Dermis blood vessel endothelial cell (primary cell): Measurements from ENCODE around the gene DNAH1. TPM values are rescaled to one million over a fixed set of nuclear protein-coding genes. Genes with fewer than 3 reads are reported as not detected.

ENCODE experiments used
- DNase-seq: peaks from one replicate; pipeline ENCODE4 v3.0.0; 2010
- total RNA-seq: library from RNA; depleted of rRNA; stranded (reverse); fragments of >200 nt; gene quantifications from 2 replicates; pipeline ENCODE4 v1.2.3, GENCODE V29; 2014

DNAH1 gene
- total RNA-seq, 1 donor from 2014 or later, result 5.6 TPM

DNA sequence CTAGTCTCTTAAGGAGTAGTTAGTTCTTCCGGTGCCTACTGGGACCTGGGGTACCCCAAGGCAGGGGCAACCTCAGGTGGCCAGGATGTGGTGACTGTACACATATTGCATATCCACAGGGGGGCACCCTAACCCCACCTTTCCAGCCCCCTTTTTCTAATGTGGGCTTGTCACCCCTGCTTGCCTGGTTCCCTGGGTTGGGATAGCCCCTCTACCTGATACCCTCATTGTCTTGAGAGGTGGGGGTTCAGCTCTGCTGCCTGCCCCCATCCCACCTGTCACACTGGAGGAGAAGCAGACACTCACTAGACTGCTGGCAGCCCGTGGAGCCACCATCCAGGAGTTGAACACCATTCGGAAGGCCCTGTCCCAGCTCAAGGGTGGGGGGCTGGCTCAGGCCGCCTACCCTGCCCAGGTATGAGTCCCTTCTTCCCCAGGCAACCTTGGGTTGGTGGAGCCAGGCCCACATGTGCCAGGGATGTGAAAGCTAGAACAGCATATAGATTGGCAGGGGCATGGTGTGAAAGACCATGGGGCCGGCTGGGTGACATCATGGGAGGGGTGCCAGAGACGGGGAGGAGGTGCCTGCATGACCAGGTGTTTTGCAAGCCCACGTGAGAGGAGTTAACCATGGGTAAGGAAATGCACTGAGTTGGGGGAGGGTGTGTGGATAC is 24.5 kb upstream of the DNAH1 start:
- DNase-seq, result peak; percentile 56

DNA sequence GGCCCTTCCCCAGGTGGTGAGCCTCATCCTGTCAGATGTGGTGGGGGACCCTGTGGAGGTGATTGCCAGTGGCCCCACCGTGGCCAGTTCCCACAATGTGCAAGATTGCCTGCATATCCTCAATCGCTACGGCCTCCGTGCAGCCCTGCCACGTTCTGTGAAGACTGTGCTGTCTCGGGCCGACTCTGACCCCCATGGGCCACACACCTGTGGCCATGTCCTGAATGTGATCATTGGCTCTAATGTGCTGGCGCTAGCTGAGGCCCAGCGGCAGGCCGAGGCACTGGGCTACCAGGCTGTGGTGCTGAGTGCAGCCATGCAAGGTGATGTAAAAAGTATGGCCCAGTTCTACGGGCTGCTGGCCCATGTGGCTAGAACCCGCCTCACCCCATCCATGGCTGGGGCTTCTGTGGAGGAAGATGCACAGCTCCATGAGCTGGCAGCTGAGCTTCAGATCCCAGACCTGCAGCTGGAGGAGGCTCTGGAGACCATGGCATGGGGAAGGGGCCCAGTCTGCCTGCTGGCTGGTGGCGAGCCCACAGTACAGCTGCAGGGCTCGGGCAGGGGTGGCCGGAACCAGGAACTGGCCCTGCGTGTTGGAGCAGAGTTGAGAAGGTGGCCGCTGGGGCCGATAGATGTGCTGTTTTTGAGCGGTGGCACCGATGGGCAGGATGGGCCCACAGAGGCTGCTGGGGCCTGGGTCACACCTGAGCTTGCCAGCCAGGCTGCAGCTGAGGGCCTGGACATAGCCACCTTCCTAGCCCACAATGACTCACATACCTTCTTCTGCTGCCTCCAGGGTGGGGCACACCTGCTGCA is 23.7 kb upstream of the DNAH1 start:
- DNase-seq, result no peak

GRCh38 chr3:52293491-52294319 is 22.4 kb upstream of the DNAH1 start:
- no peak for DNase-seq

DNA sequence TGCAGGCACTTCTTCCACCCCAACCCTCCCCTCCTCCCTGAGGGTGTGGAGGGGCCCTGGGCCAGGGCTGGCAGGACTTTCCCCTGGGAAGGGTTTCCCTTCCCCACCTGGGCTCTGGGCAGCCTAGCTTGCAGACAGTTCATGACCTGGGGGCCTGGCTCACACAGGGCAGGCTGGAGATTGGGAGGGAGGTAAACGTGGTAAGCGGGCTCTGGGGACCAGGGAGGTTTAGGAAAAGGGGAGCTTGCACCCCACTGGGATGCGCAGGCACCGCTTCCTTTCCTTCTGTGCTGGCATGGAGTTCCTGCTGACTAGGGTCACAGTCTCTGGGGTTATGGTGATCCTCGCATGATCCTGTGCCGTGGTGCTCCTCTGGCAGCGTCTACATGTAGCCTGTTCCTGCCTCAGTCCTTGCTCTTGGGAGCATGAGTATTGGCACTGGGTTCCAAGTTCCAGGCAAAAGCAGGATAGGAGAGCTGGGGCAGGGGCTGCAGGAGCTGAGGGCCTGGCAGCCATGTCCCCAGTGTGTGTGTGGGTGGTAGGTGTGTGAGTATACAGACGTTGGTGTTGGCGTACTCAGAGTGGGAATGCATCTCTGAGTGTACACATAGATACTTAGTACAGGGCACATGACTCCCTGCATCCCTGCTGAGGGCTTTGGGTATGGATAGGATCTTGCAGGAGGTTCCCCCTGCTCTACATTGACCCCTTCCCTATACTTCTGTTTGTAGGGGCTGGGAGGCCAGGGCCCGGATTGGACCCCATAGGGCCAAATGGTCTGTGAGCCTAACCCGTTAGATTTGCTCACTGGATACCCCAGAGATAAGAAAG is 21.6 kb upstream of the DNAH1 start:
- DNase-seq, result no peak

DNA sequence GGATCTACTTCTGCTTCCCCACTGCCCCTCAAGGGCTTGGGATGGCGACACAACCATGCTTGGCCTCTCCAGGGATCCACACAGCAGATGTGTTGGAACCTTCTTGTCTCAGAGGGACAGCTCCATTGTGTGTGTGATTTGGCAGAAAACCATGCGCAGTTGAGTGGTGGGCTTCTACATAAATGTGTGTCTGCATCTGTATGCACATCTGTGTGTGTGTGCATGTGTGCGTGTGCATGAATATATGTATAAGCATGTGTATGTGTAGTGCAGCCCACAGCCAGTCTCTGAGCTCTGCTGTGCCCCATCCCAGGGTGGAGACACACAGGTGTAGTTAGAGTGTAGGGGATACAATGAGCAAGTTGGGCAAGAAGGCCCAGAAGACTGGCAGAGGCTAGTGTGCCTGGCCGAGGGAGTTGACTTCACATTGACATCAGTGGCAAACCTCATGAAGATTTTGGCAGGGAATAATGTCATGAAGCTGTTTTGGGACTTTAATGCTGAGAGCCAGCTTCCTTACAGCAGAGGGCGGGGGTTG is 20.4 kb upstream of the DNAH1 start:
- DNase-seq, result no peak

DNA sequence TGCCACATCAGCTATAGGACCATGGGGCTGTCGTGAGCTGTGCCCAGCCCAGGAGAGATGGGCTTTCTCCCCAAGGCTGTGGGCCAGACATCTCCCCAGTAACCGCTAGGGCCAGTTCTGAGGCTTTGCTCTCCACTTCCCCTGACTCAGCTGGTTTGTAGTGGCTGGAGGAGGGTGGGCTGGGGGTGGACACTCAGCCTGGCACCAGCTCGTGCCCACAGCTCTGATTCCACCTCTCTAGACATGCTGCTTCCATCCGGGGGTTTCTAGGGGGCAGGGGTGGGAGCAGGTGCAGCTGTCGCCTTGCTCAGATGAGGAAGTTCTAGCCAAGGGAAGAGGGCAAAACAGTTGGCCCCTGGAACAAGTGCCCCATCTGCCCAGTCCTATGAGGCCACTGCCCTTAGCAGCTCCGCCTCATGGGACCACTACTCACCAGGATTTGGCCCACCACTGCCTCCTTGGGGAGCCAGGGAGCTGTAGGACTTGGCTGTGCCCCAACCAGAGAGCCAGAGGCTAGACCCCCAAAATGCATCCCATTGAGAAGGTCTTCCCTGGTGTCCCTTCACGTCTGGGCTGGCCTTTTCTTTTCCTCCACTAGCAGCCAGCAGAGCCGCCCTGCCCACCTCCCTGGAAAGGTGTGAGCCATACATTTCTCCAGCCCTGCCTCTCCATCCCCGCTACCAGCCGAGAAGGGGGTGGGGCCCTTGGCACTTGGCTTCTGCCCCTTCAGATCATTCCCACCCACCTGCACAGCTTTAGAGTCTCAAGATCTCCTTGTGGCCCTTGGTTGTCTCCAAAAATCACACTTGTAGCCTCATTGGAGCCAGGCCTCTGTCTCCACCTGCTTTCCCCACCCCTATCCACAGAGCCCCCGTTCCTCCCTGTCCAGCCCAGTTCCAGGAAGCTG is 18.6 kb upstream of the DNAH1 start:
- DNase-seq, result no peak

GRCh38 chr3:52298149-52299098 is 17.7 kb upstream of the DNAH1 start:
- no peak for DNase-seq

GRCh38 chr3:52299247-52299878 is 16.8 kb upstream of the DNAH1 start:
- no peak for DNase-seq

DNA sequence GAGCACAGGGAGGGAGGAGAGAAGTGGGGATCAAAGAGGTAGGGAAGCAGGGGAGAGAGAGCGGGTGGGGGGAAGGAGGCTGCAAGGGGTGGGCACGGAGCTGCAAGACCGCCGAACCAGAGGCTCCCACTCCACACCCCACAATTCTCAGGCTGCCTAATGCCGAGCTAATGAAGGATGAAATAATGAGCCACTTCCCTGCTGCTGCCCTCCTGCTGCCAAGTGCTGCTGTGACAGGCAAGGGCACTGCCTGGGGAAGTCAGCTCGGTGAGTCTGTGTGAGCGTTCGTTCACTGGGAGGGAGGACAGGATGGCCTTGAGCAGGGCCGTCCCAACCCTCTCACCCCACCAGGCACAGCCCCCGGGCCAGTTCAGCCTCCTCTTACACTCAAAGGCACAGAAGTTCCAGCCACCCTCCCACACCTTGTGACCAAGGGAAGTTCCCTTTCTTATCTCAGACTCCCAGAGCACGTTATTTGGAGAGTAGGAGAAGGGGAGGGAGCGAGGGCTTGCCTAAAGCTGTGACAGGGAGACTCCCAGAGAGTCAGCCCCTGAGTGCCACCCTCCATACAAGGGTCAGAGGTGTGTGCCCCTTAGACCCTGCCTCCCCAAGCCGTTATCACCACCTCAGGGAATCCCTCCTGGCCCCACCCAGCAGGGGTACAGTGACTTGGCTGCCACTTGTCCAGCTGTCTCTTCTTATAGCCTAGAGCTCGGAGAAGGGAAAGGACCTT is 16.1 kb upstream of the DNAH1 start:
- DNase-seq, result peak; percentile 56

GRCh38 chr3:52302426-52303145 is 13.5 kb upstream of the DNAH1 start:
- DNase-seq, result no peak

DNA sequence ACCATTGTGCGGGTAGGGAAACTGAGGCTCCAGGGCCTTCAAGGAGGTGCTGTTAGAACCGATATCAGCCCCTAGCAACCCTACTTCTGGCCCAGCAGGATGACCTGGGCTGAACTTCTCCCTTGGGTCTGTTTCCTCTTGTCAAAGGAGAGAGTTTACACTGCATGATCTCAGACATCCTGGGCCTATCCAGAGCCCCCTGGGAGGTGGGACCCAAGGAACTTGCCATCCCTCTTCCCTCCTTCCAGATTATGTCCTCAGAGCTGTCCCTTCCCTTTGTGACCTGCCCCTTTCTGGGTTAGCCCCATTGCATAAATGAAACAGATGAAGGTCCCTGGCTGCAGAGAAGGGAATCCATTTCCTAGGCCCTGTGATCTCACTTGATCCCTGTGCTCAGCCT is 12.3 kb upstream of the DNAH1 start:
- no peak for DNase-seq

- no peak for DNase-seq
Observed at GRCh38 chr3:52305926-52306325, 10.2 kb upstream of the DNAH1 start.

GRCh38 chr3:52306978-52307377 is 9.1 kb upstream of the DNAH1 start:
- DNase-seq, result no peak

GRCh38 chr3:52308308-52308707 is 7.8 kb upstream of the DNAH1 start:
- DNase-seq, result no peak

DNA sequence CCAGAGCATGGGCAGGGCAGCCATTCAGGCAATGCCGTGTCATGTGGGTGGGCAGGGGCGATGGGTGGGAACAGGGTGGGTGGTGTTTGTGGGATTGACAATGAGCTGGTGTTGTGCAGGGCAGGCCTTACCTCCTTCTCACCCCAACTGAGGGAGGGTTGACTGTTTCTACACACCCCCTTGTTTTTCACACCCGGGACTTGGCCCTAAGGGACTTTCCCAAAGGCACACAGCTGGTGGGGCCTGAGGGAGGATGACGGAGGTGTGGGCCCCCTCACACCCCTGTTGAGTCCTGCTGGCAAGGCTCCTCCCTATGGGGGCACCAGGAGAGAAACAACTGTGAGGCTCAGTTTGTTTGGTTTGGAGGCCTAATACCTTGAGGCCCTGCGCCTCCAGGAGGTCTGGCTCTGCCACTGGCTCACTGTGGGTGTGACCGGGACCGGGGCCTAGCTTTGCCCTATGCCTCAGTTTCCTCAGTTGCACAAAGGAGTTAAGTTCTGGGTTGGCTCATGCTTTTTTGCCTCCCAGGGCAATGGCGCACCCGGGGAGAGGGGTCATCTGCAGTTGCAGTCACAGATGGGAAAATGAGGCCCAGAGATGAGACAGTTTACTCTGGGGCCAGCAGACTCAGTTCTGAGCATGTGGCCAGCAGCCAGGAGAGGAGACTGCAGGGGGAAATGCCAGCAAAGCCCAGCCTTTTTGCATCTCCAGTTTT is 5.1 kb upstream of the DNAH1 start:
- DNase-seq, result no peak

DNA sequence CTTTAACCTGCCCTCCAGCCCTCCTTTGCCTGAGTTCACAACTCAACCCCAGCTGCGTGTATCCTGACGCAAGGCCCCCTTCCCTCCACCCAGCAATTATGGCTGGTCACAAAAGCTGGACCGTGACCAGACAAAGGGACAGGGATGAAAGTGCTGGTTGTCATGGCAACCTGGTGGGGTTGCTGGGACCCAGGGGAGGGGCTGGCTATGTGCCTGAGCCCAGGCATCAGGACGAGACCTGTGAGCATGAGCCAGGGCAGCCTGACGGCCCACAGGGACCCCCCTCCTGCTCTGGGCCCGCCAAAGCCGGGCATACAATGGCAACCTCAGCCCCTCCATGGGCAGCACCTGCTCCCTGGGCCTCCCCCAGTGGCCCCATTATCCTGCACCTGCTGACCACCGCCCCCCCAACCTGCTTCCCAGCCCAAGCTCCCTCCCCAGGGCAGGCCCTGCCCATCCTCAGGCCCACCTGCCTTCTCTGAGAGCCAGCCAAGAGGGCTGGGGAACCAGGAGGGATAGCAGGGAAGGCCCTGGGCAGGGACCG is 4.5 kb upstream of the DNAH1 start:
- no peak for DNase-seq
